SU-DHL-6 (cell line): Measurements from ENCODE around the gene EPB41L4B.

Experiments used
- H2AFZ ChIP-seq: fragments of 200-600 bp; sonication (generic); 2 replicates; pipeline ENCODE4 v1.6.1; 2014; ENCODE audit warnings: low read depth, mild to moderate bottlenecking, moderate library complexity, mixed read lengths, antibody characterized with exemption, low read length; ENCODE audit not compliant: severe bottlenecking
- H3F3A ChIP-seq: fragments of 200-600 bp; shearing (Covaris generic); 2 replicates; pipeline ENCODE4 v1.6.0; 2016; ENCODE audit warnings: antibody characterized with exemption, mild to moderate bottlenecking; ENCODE audit not compliant: insufficient read depth
- H3K27ac ChIP-seq: fragments of 200-600 bp; sonication (generic); 2 replicates; pipeline ENCODE4 v1.5.1; 2016; ENCODE audit warnings: low read depth, mild to moderate bottlenecking, low read length, moderate library complexity, mixed read lengths
- H3K27me3 ChIP-seq: fragments of 200-600 bp; sonication (generic), shearing (Covaris generic); 2 replicates; pipeline ENCODE4 v1.6.0; 2014; ENCODE audit warnings: mild to moderate bottlenecking, low read length
- H3K36me3 ChIP-seq: fragments of 200-600 bp; sonication (generic); 2 replicates; pipeline ENCODE4 v1.6.1; 2014; ENCODE audit warnings: mild to moderate bottlenecking, low read length, mixed read lengths
- H3K4me2 ChIP-seq: fragments of 300-600, 200-600 bp; shearing (Covaris generic), sonication (generic); 2 replicates; pipeline ENCODE4 v1.6.0; 2014; ENCODE audit warnings: low read length, low read depth, mild to moderate bottlenecking; ENCODE audit not compliant: poor library complexity, severe bottlenecking
- H3K4me3 ChIP-seq: fragments of 200-600 bp; sonication (generic); 2 replicates; pipeline ENCODE4 v1.5.1; 2014; ENCODE audit warnings: antibody characterized with exemption, low read length, mild to moderate bottlenecking, mixed read lengths; ENCODE audit not compliant: insufficient read depth, poor library complexity, severe bottlenecking
- H3K79me2 ChIP-seq: fragments of 200-600 bp; sonication (generic); 2 replicates; pipeline ENCODE4 v1.6.1; 2014; ENCODE audit warnings: mild to moderate bottlenecking, low read length, moderate library complexity; ENCODE audit not compliant: insufficient read depth
- H3K9ac ChIP-seq: fragments of 200-600 bp; sonication (generic); 2 replicates; pipeline ENCODE4 v1.7.0; 2014; ENCODE audit warnings: mild to moderate bottlenecking, low read length
- H3K9me2 ChIP-seq: fragments of 200-600 bp; sonication (generic); replicated peaks from 2 replicates; pipeline ENCODE4 v1.6.1; 2014; ENCODE audit warnings: low read length; ENCODE audit not compliant: insufficient read depth
- H3K9me3 ChIP-seq: fragments of 200-600 bp; sonication (generic); 2 replicates; pipeline ENCODE4 v1.6.1; 2014; ENCODE audit warnings: low read length, mixed read lengths; ENCODE audit not compliant: insufficient read depth
- H4K20me1 ChIP-seq: fragments of 200-600 bp; sonication (generic); 2 replicates; pipeline ENCODE4 v1.6.1; 2014; ENCODE audit warnings: low read depth, mild to moderate bottlenecking, antibody characterized with exemption, low read length, moderate library complexity, mixed read lengths
- EZH2phosphoT487 ChIP-seq: fragments of 200-600 bp; sonication (generic), shearing (Covaris generic); conservative IDR thresholded peaks from 2 replicates; pipeline ENCODE4 v1.6.1; 2018; ENCODE audit warnings: mild to moderate bottlenecking, antibody characterized with exemption, low read length, moderate library complexity, mixed read lengths
- TF ChIP-seq, protein P1 (sequence below): fragments of 200-600 bp; sonication (generic); IDR thresholded peaks from one replicate; pipeline ENCODE4 v1.5.1; 2017; ENCODE audit warnings: antibody characterized with exemption, mild to moderate bottlenecking, low read length, moderate library complexity; ENCODE audit not compliant: insufficient read depth, poor library complexity, severe bottlenecking

The EPB41L4B gene

GRCh38 chr9:109161471-109161870 is 159.4 kb downstream of the EPB41L4B start:
- no peak overlapping the region for H2AFZ ChIP-seq
- no peak overlapping the region for H3K27ac ChIP-seq
- H3K4me2 ChIP-seq, result no peak overlapping the region
- no peak overlapping the region for H3K9ac ChIP-seq
- no peak overlapping the region for H3K4me3 ChIP-seq
- no peaks in the 10 kb centered on the region for H4K20me1 ChIP-seq
- H3K9me3 ChIP-seq, result no peaks in the 10 kb centered on the region; the same call in 1 of the 2 replicates
- TF ChIP-seq EZH2phosphoT487, result no peak
- TF ChIP-seq, protein P1, sequence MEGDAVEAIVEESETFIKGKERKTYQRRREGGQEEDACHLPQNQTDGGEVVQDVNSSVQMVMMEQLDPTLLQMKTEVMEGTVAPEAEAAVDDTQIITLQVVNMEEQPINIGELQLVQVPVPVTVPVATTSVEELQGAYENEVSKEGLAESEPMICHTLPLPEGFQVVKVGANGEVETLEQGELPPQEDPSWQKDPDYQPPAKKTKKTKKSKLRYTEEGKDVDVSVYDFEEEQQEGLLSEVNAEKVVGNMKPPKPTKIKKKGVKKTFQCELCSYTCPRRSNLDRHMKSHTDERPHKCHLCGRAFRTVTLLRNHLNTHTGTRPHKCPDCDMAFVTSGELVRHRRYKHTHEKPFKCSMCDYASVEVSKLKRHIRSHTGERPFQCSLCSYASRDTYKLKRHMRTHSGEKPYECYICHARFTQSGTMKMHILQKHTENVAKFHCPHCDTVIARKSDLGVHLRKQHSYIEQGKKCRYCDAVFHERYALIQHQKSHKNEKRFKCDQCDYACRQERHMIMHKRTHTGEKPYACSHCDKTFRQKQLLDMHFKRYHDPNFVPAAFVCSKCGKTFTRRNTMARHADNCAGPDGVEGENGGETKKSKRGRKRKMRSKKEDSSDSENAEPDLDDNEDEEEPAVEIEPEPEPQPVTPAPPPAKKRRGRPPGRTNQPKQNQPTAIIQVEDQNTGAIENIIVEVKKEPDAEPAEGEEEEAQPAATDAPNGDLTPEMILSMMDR, result no peak
- no peaks in the 10 kb centered on the region for H3K36me3 ChIP-seq
- H3F3A ChIP-seq, result no peaks in the 10 kb centered on the region
- no peaks in the 10 kb centered on the region for H3K9me2 ChIP-seq
- no peaks in the 10 kb centered on the region for H3K79me2 ChIP-seq
- H3K27me3 ChIP-seq, result no peaks in the 10 kb centered on the region

DNA sequence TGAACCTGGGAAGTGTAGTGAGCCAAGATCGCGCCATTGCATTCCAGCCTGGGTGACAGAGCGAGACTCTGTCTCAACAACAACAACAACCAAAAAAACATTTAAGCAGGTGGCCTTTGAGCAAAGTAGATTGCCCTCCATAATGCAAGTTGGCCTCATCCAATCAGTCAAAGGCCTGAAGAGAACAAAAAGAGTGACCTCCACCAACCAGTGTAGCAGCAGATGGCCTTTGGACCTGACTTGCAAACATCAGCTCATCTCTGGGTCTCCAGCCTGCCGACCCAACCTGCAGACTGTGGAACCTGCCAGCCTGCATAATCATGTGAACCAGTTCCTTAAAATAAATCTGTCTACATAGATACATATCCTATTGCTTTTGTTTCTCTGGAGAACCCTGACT is 161.3 kb downstream of the EPB41L4B start:
- no peak for TF ChIP-seq EZH2phosphoT487
- TF ChIP-seq, protein P1, result no peak
- Histone ChIP-seq H2AFZ (no peak overlapping the region), H3K36me3 (no peaks in the 10 kb centered on the region), H3K9ac (no peak overlapping the region), H3K27me3 (no peaks in the 10 kb centered on the region), H4K20me1 (no peaks in the 10 kb centered on the region), H3F3A (no peaks in the 10 kb centered on the region), H3K27ac (no peak overlapping the region), H3K4me3 (no peak overlapping the region), H3K4me2 (no peak overlapping the region), H3K9me3 (no peaks in the 10 kb centered on the region; the same call in 1 of the 2 replicates), H3K79me2 (no peaks in the 10 kb centered on the region), H3K9me2 (no peaks in the 10 kb centered on the region)

DNA sequence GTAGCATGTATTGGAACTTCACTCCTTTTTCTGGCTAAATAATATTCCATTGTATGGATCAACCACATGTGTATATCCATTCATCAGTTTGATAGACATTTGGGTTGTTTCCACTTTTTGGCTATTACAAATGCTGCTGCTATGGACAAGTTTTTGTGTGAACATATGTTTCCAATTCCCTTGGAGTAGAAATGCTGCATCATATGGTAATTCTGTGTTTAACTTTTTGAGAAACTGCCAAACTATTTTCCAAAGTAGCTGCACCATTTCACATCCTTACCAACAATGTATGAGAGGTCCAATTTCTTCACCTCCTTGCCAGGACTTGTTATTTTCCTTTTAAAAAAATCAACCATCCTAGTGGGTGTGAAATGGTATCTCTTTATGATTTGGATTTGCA is 162.2 kb downstream of the EPB41L4B start:
- no peak overlapping the region for H3K4me2 ChIP-seq
- no peak overlapping the region for H3K9ac ChIP-seq
- no peak overlapping the region for H2AFZ ChIP-seq
- no peaks in the 10 kb centered on the region for H3K36me3 ChIP-seq
- no peaks in the 10 kb centered on the region for H4K20me1 ChIP-seq
- no peaks in the 10 kb centered on the region for H3K79me2 ChIP-seq
- no peaks in the 10 kb centered on the region for H3F3A ChIP-seq
- TF ChIP-seq EZH2phosphoT487, result no peak
- TF ChIP-seq, protein P1, result no peak
- no peaks in the 10 kb centered on the region for H3K9me2 ChIP-seq
- H3K27me3 ChIP-seq, result no peaks in the 10 kb centered on the region
- H3K9me3 ChIP-seq, result no peaks in the 10 kb centered on the region; the same call in 1 of the 2 replicates
- H3K27ac ChIP-seq, result no peak overlapping the region
- H3K4me3 ChIP-seq, result no peak overlapping the region

DNA sequence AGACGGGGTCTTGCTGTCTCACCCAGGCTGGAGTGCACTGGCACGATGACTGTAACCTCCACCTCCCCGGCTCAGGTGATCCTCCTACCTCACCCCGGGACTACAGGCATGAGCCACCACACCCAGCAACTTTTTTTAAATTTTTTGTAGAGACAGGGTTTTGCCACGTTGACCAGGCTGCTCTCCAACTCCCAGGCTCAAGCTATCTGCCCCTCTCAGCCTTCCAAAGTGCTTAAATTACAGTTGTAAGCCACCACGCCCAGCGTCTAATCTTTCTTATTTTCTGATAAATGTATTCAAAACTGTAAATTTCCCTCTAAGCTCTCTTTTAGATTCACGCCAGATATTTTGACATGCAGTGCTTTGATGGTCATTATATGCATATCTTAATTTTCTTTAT is 164.2 kb downstream of the EPB41L4B start:
- peaks cover 3% of the 10 kb centered on the region; the same call in 1 of the 2 replicates for H3K9me3 ChIP-seq
- no peak overlapping the region for H3K9ac ChIP-seq
- no peak for TF ChIP-seq EZH2phosphoT487
- TF ChIP-seq, protein P1, result no peak
- no peak overlapping the region for H3K4me3 ChIP-seq
- H3F3A ChIP-seq, result no peaks in the 10 kb centered on the region
- H3K27ac ChIP-seq, result no peak overlapping the region
- no peak overlapping the region for H2AFZ ChIP-seq
- H3K4me2 ChIP-seq, result no peak overlapping the region
- H3K9me2 ChIP-seq, result no peaks in the 10 kb centered on the region
- no peaks in the 10 kb centered on the region for H3K79me2 ChIP-seq
- no peaks in the 10 kb centered on the region for H3K36me3 ChIP-seq
- no peaks in the 10 kb centered on the region for H3K27me3 ChIP-seq
- no peaks in the 10 kb centered on the region for H4K20me1 ChIP-seq
